Osteocyte (in vitro differentiated cells): ENCODE results near the gene EEF1AKMT3. TPM values are rescaled to one million over a fixed set of nuclear protein-coding genes. Genes with fewer than 3 reads are reported as not detected.

ENCODE experiments used
- DNase-seq: peaks from one replicate; pipeline ENCODE4 v3.0.0; 2021; ENCODE audit warnings: mixed read lengths; ENCODE audit not compliant: unreplicated experiment; ENCODE audit errors: extremely low spot score
- H3K27ac Mint-ChIP-seq: one replicate; pipeline ENCODE4 v1.8.0; 2021; ENCODE audit warnings: mild to moderate bottlenecking, mixed read lengths; ENCODE audit not compliant: unreplicated experiment
- H3K27me3 Mint-ChIP-seq: one replicate; pipeline ENCODE4 v1.8.0; 2021; ENCODE audit warnings: mixed read lengths; ENCODE audit not compliant: unreplicated experiment
- H3K36me3 Mint-ChIP-seq: one replicate; pipeline ENCODE4 v1.8.0; 2021; ENCODE audit warnings: mixed read lengths; ENCODE audit not compliant: unreplicated experiment
- H3K4me1 Mint-ChIP-seq: one replicate; pipeline ENCODE4 v1.8.0; 2021; ENCODE audit warnings: mixed read lengths; ENCODE audit not compliant: unreplicated experiment
- H3K4me3 Mint-ChIP-seq: one replicate; pipeline ENCODE4 v1.8.0; 2021; ENCODE audit warnings: mild to moderate bottlenecking, moderate library complexity, mixed read lengths; ENCODE audit not compliant: unreplicated experiment
- H3K9me3 Mint-ChIP-seq: one replicate; pipeline ENCODE4 v1.8.0; 2021; ENCODE audit warnings: mixed read lengths; ENCODE audit not compliant: unreplicated experiment
- CTCF ChIP-seq: fragments of 200-600 bp; sonication (generic); IDR thresholded peaks from 2 replicates; pipeline ENCODE4 v1.5.0; 2021; ENCODE audit warnings: antibody characterized with exemption, mild to moderate bottlenecking, moderate library complexity
- microRNA-seq: library from miRNA; unstranded; fragments of <30 nt; microRNA quantifications from one replicate; pipeline ENCODE4 v1.1.0, GENCODE V29; 2020; ENCODE audit not compliant: unreplicated experiment
- total RNA-seq: library from RNA; stranded (reverse); gene quantifications from 2 replicates; pipeline ENCODE4 v1.2.1, GENCODE V29; 2021

The EEF1AKMT3 gene
- total RNA-seq, 1 donor from 2014 or later, result 9.8 TPM

GRCh38 chr12:57826400-57826799, 54.0 kb downstream of the EEF1AKMT3 start:
- no peak overlapping the region for H3K27ac Mint-ChIP-seq
- H3K36me3 Mint-ChIP-seq, result peaks cover 56% of the 10 kb centered on the region
- peaks cover 14% of the 10 kb centered on the region for H3K4me1 Mint-ChIP-seq
- H3K4me3 Mint-ChIP-seq, result no peak overlapping the region
- TF ChIP-seq CTCF, result no peak
- no peak for DNase-seq
- no peaks in the 10 kb centered on the region for H3K27me3 Mint-ChIP-seq
- no peaks in the 10 kb centered on the region for H3K9me3 Mint-ChIP-seq

GRCh38 chr12:57826966-57827365, 54.6 kb downstream of the EEF1AKMT3 start:
- no peak for DNase-seq
- no peaks in the 10 kb centered on the region for H3K9me3 Mint-ChIP-seq
- H3K4me3 Mint-ChIP-seq, result no peak overlapping the region
- H3K36me3 Mint-ChIP-seq, result peaks cover 52% of the 10 kb centered on the region
- no peak overlapping the region for H3K27ac Mint-ChIP-seq
- H3K4me1 Mint-ChIP-seq, result peaks cover 20% of the 10 kb centered on the region
- TF ChIP-seq CTCF, result no peak
- H3K27me3 Mint-ChIP-seq, result no peaks in the 10 kb centered on the region

- Mint-ChIP-seq H3K9me3 (no peaks in the 10 kb centered on the region), H3K4me1 (peaks cover 40% of the 10 kb centered on the region), H3K27ac (no peak overlapping the region), H3K4me3 (no peak overlapping the region), H3K27me3 (no peaks in the 10 kb centered on the region), H3K36me3 (peaks cover 32% of the 10 kb centered on the region)
- no peak for TF ChIP-seq CTCF
- DNase-seq, result no peak
Observed at GRCh38 chr12:57829025-57829777, 56.8 kb downstream of the EEF1AKMT3 start.

GRCh38 chr12:57830393-57830792, 58.0 kb downstream of the EEF1AKMT3 start:
- H3K27ac Mint-ChIP-seq, result peak overlapping the region; percentile 15

More at GRCh38 chr12:57830393-57830792, 58.0 kb downstream of the EEF1AKMT3 start:
- Mint-ChIP-seq H3K27me3 (no peaks in the 10 kb centered on the region), H3K9me3 (no peaks in the 10 kb centered on the region), H3K4me1 (peaks cover 51% of the 10 kb centered on the region), H3K4me3 (no peak overlapping the region), H3K36me3 (peaks cover 20% of the 10 kb centered on the region)
- TF ChIP-seq CTCF, result no peak
- no peak for DNase-seq

Small RNA genes lying within 50 kb of the gene (microRNA-seq; reads per million reads assigned to microRNA genes)
- gene MIR26A2 (180 reads per million, percentile 59 among the genes with 10 or more reads in this experiment), gene MIR6759 (not detected)

Other genes starting within 250 kb of the EEF1AKMT3 start
- 104 and 105 TPM in 2 replicates for gene MBD6, start 249.8 kb upstream of the EEF1AKMT3 start, total RNA-seq
- gene DCTN2, start 225.4 kb upstream of the EEF1AKMT3 start, total RNA-seq, result 149 and 155 TPM in 2 replicates
- gene KIF5A, start 222.6 kb upstream of the EEF1AKMT3 start, total RNA-seq, result 0.43 and 0.73 TPM in 2 replicates
- 30.4 and 34.9 TPM in 2 replicates for gene PIP4K2C, start 181.4 kb upstream of the EEF1AKMT3 start, total RNA-seq
- 26.5 and 29.9 TPM in 2 replicates for gene DTX3, start 167.8 kb upstream of the EEF1AKMT3 start, total RNA-seq
- 25.8 and 27.6 TPM in 2 replicates for gene ARHGEF25, start 161.2 kb upstream of the EEF1AKMT3 start, total RNA-seq
- gene B4GALNT1, start 139.4 kb upstream of the EEF1AKMT3 start, total RNA-seq, result 5.6 and 6.9 TPM in 2 replicates
- gene OS9, start 78.5 kb upstream of the EEF1AKMT3 start, total RNA-seq, result 338 and 363 TPM in 2 replicates
- gene AGAP2, start 33.9 kb upstream of the EEF1AKMT3 start, total RNA-seq, result 2.4 and 2.6 TPM in 2 replicates
- gene TSPAN31, start 27.6 kb upstream of the EEF1AKMT3 start, total RNA-seq, result 36.2 and 37.4 TPM in 2 replicates
- 137 and 142 TPM in 2 replicates for gene CDK4, start 20.3 kb upstream of the EEF1AKMT3 start, total RNA-seq
- 19.2 and 21.1 TPM in 2 replicates for gene MARCHF9, start 17.5 kb upstream of the EEF1AKMT3 start, total RNA-seq
- gene CYP27B1, start 5.5 kb upstream of the EEF1AKMT3 start, total RNA-seq, result 1.7 and 2.3 TPM in 2 replicates
- 22.3 and 23.9 TPM in 2 replicates for gene METTL1, start 509 bp upstream of the EEF1AKMT3 start, total RNA-seq
- gene TSFM, start 10.2 kb downstream of the EEF1AKMT3 start, total RNA-seq, result 23.6 and 28.5 TPM in 2 replicates
- 4.7 and 6.0 TPM in 2 replicates for gene AVIL, start 46.1 kb downstream of the EEF1AKMT3 start, total RNA-seq
- gene CTDSP2, start 74.1 kb downstream of the EEF1AKMT3 start, total RNA-seq, result 171 and 179 TPM in 2 replicates
- 2.6 and 3.2 TPM in 2 replicates for gene ATP23, start 169.0 kb downstream of the EEF1AKMT3 start, total RNA-seq